K562 (cell line): ENCODE data around the gene CD37. TPM values are rescaled to one million over a fixed set of nuclear protein-coding genes. Genes with fewer than 3 reads are reported as not detected.
A peak's percentile ranks its signal among the peaks of the same experiment; 100 is the strongest.

Experiments used
- BCLAF1 ChIP-seq, 2 experiments: fragments of 450-650 bp in 1 of 2; IDR thresholded peaks; 2 replicates each; pipeline ENCODE4 v1.6.1; 2011 to 2017; ENCODE audit warnings: low read depth in 2 of 2, antibody characterized with exemption in 1 of 2, borderline replicate concordance in 1 of 2, low read length in 1 of 2, mild to moderate bottlenecking in 1 of 2, mixed read lengths in 1 of 2; ENCODE audit not compliant: control insufficient read depth in 1 of 2
- BDP1 ChIP-seq: IDR thresholded peaks from 3 replicates; pipeline ENCODE4 v1.6.1; 2011; ENCODE audit not compliant: insufficient read length, insufficient read depth
- EHMT2 ChIP-seq: fragments of 450-650 bp; IDR thresholded peaks from 2 replicates; pipeline ENCODE4 v1.6.1; 2018; ENCODE audit warnings: antibody characterized with exemption
- ETV6 ChIP-seq, 3 experiments: fragments of 150-350 bp in 1 of 3; sonication (generic) in 1 of 3; formaldehyde crosslinking in 1 of 3; IDR thresholded peaks; 2 replicates each; pipeline versions ENCODE4 v1.6.1 to v1.8.0; 2014 to 2022; ENCODE audit warnings: borderline replicate concordance in 2 of 3, low read depth in 2 of 3, antibody characterized with exemption in 1 of 3, low read length in 1 of 3, mild to moderate bottlenecking in 1 of 3, missing genetic modification reagents in 1 of 3
- FOSL1 ChIP-seq: fragments of 200-800 bp; sonication (Bioruptor generic); conservative IDR thresholded peaks from 2 replicates; pipeline ENCODE4 v1.6.1; 2016; ENCODE audit warnings: missing genetic modification characterization, missing compliant biosample characterization
- HDAC2 ChIP-seq: fragments of 450-650 bp; IDR thresholded peaks from 2 replicates; pipeline ENCODE4 v1.6.1; 2016; ENCODE audit warnings: mild to moderate bottlenecking
- IFI16 ChIP-seq: fragments of 250-450 bp; sonication (Bioruptor Pico); IDR thresholded peaks from 2 replicates; pipeline ENCODE4 v2.1.2; 2022; ENCODE audit warnings: mild to moderate bottlenecking, inconsistent platforms
- LARP7 ChIP-seq: fragments of 450-650 bp; IDR thresholded peaks from 2 replicates; pipeline ENCODE4 v1.6.1; 2016
- MAZ ChIP-seq, 2 experiments: fragments of 450-650 bp in 1 of 2; sonication (generic) in 1 of 2; formaldehyde crosslinking; IDR thresholded peaks in 1 of 2; conservative IDR thresholded peaks in 1 of 2; 2 replicates each; pipeline versions ENCODE4 v1.4.0 to v1.5.0; 2020; ENCODE audit warnings: mild to moderate bottlenecking in 1 of 2, missing genetic modification reagents in 1 of 2
- MCM3 ChIP-seq: fragments of 450-650 bp; IDR thresholded peaks from 2 replicates; pipeline ENCODE4 v1.6.1; 2016
- PHF21A ChIP-seq: fragments of 450-650 bp; IDR thresholded peaks from 2 replicates; pipeline ENCODE4 v1.6.1; 2017; ENCODE audit warnings: low read depth, borderline replicate concordance
- SRSF1 ChIP-seq: fragments of 200-400 bp; formaldehyde crosslinking; IDR thresholded peaks from 2 replicates; pipeline ENCODE4 v1.6.1; 2017; ENCODE audit warnings: mild to moderate bottlenecking, low read depth, low read length, moderate library complexity
- TRIM24 ChIP-seq, 2 experiments: fragments of 450-650 bp; IDR thresholded peaks; 2 replicates each; pipeline ENCODE4 v1.6.1; 2016
- WHSC1 ChIP-seq: IDR thresholded peaks from one replicate; pipeline ENCODE4 v1.6.1; 2012; ENCODE audit warnings: low read length, control low read depth, inconsistent platforms
- ZKSCAN3 ChIP-seq: fragments of 250-450 bp; sonication (Bioruptor Pico); IDR thresholded peaks from 2 replicates; pipeline ENCODE4 v1.4.0; 2020
- ZNF121 ChIP-seq: sonication (generic); formaldehyde crosslinking; conservative IDR thresholded peaks from 2 replicates; pipeline ENCODE4 v1.8.0; 2022; ENCODE audit warnings: missing genetic modification reagents
- ZNF143 ChIP-seq: sonication (generic); formaldehyde crosslinking; IDR thresholded peaks from 2 replicates; pipeline ENCODE4 v1.9.0; 2022; ENCODE audit warnings: mild to moderate bottlenecking, missing genetic modification reagents
- ZNF232 ChIP-seq: sonication (generic); formaldehyde crosslinking; IDR thresholded peaks from 2 replicates; pipeline ENCODE4 v1.8.0; 2022; ENCODE audit warnings: mild to moderate bottlenecking, missing genetic modification reagents
- ZNF431 ChIP-seq: sonication (generic); formaldehyde crosslinking; IDR thresholded peaks from 2 replicates; pipeline ENCODE4 v1.8.0; 2022; ENCODE audit warnings: mild to moderate bottlenecking, missing genetic modification reagents
- polyA plus RNA-seq, 8 experiments: library from polyadenylated mRNA; depleted of rRNA in 4 of 8; stranded (reverse) in 5 of 8; unstranded in 3 of 8; fragments of >200 nt; fragmentation: Nextera tagmentation in 2 of 8; fragmentation: Illumina TruSeq in 1 of 8; extraction: Ambion mirVana in 2 of 8; extraction: Trizol in 1 of 8; gene quantifications; 2 replicates each; pipeline versions ENCODE4 v1.2.1 to v1.2.3, GENCODE V29; 2011 to 2014; ENCODE audit warnings: inconsistent platforms in 1 of 8, missing spikeins in 1 of 8
- total RNA-seq, 7 experiments: library from RNA; depleted of rRNA in 6 of 7; stranded (reverse); fragments of >200 nt in 6 of 7; fragmentation: Illumina TruSeq in 2 of 7; extraction: Trizol in 2 of 7; gene quantifications; 2 replicates each; pipeline versions ENCODE4 v1.2.1 to v1.2.3, GENCODE V29; 2011 to 2021; ENCODE audit warnings: low replicate concordance in 1 of 7
- TF ChIP-seq, protein P1 (sequence below), 2 experiments: IDR thresholded peaks in 1 of 2; conservative IDR thresholded peaks in 1 of 2; 2 replicates each; pipeline ENCODE4 v1.6.1; 2016; ENCODE audit warnings: low read depth in 2 of 2, mild to moderate bottlenecking in 1 of 2, missing compliant biosample characterization in 1 of 2, missing genetic modification characterization in 1 of 2, moderate library complexity in 1 of 2
- TF ChIP-seq, protein P2 (sequence below): fragments of 250-450 bp; sonication (Bioruptor Pico); IDR thresholded peaks from 2 replicates; pipeline ENCODE4 v1.4.0; 2020; ENCODE audit warnings: mild to moderate bottlenecking, moderate library complexity

CD37 gene
- total and polyA plus RNA-seq, 9 of the 15 experiments (the other 6 are each of a cell fraction or from before 2014, with no cell fraction given), result 2.5 to 19.0 (median 7.4) TPM

- TF ChIP-seq, protein P1, sequence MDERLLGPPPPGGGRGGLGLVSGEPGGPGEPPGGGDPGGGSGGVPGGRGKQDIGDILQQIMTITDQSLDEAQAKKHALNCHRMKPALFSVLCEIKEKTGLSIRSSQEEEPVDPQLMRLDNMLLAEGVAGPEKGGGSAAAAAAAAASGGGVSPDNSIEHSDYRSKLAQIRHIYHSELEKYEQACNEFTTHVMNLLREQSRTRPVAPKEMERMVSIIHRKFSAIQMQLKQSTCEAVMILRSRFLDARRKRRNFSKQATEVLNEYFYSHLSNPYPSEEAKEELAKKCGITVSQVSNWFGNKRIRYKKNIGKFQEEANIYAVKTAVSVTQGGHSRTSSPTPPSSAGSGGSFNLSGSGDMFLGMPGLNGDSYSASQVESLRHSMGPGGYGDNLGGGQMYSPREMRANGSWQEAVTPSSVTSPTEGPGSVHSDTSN (CRISPR knock-in tag; IDR thresholded peaks at IDR 0.05; ENCODE audit: low read depth), result no peak
- TF ChIP-seq, protein P1 (tag; conservative IDR thresholded peaks at IDR 0.05; ENCODE audit: low read depth), result no peak
- no peak for TF ChIP-seq MCM3
- TF ChIP-seq SRSF1, result no peak
- no peak for TF ChIP-seq ZKSCAN3
- no peak for TF ChIP-seq ETV6 (IDR thresholded peaks at IDR 0.05; ENCODE audit: borderline replicate concordance in 1 of 2, low read depth in 2 of 2, low read length in 1 of 2)
- TF ChIP-seq ETV6 (CRISPR knock-in tag; IDR thresholded peaks at IDR 0.05; ENCODE audit: borderline replicate concordance), result no peak
- no peak for TF ChIP-seq TRIM24 (IDR thresholded peaks at IDR 0.05)
- no peak for TF ChIP-seq ZNF431 (CRISPR knock-in tag)
- TF ChIP-seq WHSC1, result no peak
- TF ChIP-seq HDAC2, result 0 out of 2 replicates have a peak, but pooled peaks have one; percentile 13
- TF ChIP-seq ZNF121 (CRISPR knock-in tag), result no peak
- TF ChIP-seq, protein P2, sequence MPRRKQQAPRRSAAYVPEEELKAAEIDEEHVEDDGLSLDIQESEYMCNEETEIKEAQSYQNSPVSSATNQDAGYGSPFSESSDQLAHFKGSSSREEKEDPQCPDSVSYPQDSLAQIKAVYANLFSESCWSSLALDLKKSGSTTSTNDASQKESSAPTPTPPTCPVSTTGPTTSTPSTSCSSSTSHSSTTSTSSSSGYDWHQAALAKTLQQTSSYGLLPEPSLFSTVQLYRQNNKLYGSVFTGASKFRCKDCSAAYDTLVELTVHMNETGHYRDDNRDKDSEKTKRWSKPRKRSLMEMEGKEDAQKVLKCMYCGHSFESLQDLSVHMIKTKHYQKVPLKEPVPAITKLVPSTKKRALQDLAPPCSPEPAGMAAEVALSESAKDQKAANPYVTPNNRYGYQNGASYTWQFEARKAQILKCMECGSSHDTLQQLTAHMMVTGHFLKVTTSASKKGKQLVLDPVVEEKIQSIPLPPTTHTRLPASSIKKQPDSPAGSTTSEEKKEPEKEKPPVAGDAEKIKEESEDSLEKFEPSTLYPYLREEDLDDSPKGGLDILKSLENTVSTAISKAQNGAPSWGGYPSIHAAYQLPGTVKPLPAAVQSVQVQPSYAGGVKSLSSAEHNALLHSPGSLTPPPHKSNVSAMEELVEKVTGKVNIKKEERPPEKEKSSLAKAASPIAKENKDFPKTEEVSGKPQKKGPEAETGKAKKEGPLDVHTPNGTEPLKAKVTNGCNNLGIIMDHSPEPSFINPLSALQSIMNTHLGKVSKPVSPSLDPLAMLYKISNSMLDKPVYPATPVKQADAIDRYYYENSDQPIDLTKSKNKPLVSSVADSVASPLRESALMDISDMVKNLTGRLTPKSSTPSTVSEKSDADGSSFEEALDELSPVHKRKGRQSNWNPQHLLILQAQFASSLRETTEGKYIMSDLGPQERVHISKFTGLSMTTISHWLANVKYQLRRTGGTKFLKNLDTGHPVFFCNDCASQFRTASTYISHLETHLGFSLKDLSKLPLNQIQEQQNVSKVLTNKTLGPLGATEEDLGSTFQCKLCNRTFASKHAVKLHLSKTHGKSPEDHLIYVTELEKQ, result no peak
- no peak for TF ChIP-seq BDP1
- TF ChIP-seq ZNF143 (CRISPR knock-in tag), result 0 out of 2 replicates have a peak, but pooled peaks have one; percentile 17
- no peak for TF ChIP-seq MAZ (CRISPR knock-in tag; conservative IDR thresholded peaks at IDR 0.05 in 1 of 2, IDR thresholded peaks at IDR 0.05 in 1 of 2)
- TF ChIP-seq IFI16 (CRISPR knock-in tag), result no peak
- TF ChIP-seq ZNF232 (CRISPR knock-in tag), result no peak
- 0 out of 2 replicates have a peak, but pooled peaks have one; percentile 32 for TF ChIP-seq PHF21A
- no peak for TF ChIP-seq EHMT2
- TF ChIP-seq FOSL1 (tag), result no peak
- TF ChIP-seq LARP7, result peak; percentile 15; the same call in 1 of the 2 replicates
- TF ChIP-seq BCLAF1 (IDR thresholded peaks at IDR 0.05; ENCODE audit: borderline replicate concordance in 1 of 2, control insufficient read depth in 1 of 2, low read depth in 2 of 2, low read length in 1 of 2), result no peak
Measured at GRCh38 chr19:49362929-49363267, 27.7 kb downstream of the CD37 start (continued).
